Heart right ventricle (tissue), 16 donors: Measurements from ENCODE around the gene PJA1. TPM values are rescaled to one million over a fixed set of nuclear protein-coding genes. Genes with fewer than 3 reads are reported as not detected.

Source experiments
- ATAC-seq, 8 donors: fragments of 200-7000 bp; cut with Tn5 transposase; one replicate each; pipeline ENCODE4 v1.9.1; 2020; ENCODE audit warnings: mild to moderate bottlenecking in 8 of 8, moderate library complexity in 8 of 8, moderate number of reproducible peaks in 1 of 8
- DNase-seq, 2 donors: peaks; one replicate each; pipeline ENCODE4 v3.0.0-alpha.2; 2020
- H3K27ac ChIP-seq, 10 donors: fragments of 200-600 bp; sonication (generic) in 2 of 10; one replicate each; pipeline versions ENCODE4 v1.5.0 to v1.8.0; 2020 to 2022; ENCODE audit warnings: mild to moderate bottlenecking in 3 of 10
- H3K27me3 ChIP-seq, 7 donors: fragments of 200-600 bp; one replicate each; pipeline ENCODE4 v1.8.0; 2021 to 2022; ENCODE audit warnings: mild to moderate bottlenecking in 2 of 7
- H3K36me3 ChIP-seq, 9 donors: fragments of 200-600 bp; sonication (generic) in 1 of 9; one replicate each; pipeline versions ENCODE4 v1.5.0 to v1.8.0; 2020 to 2022; ENCODE audit warnings: mild to moderate bottlenecking in 2 of 9
- H3K4me1 ChIP-seq, 9 donors: fragments of 200-600 bp; sonication (generic) in 1 of 9; one replicate each; pipeline versions ENCODE4 v1.5.0 to v1.8.0; 2020 to 2022; ENCODE audit warnings: mild to moderate bottlenecking in 4 of 9
- H3K4me3 ChIP-seq, 10 donors: fragments of 200-600 bp; sonication (generic) in 2 of 10; one replicate each; pipeline versions ENCODE4 v1.5.0 to v1.8.0; 2020 to 2022; ENCODE audit warnings: mild to moderate bottlenecking in 7 of 10, moderate library complexity in 2 of 10
- H3K9me3 ChIP-seq, 11 donors: fragments of 200-600 bp in 10 of 11; sonication (generic) in 2 of 11; one replicate each; pipeline versions ENCODE4 v1.5.0 to v1.8.0; 2013 to 2022; ENCODE audit warnings: mild to moderate bottlenecking in 2 of 11, control low read depth in 1 of 11, moderate library complexity in 1 of 11
- CTCF ChIP-seq, 9 donors: fragments of 200-600 bp; sonication (generic) in 2 of 9; IDR thresholded peaks; one replicate each; pipeline versions ENCODE4 v1.5.0 to v1.8.0; 2021 to 2022; ENCODE audit warnings: antibody characterized with exemption in 9 of 9, mild to moderate bottlenecking in 5 of 9, moderate library complexity in 1 of 9
- WGBS, 2 donors: extraction: QIAGEN DNeasy Blood & Tissue Kit; methylation state at CpG; one replicate each; pipeline ENCODE4 v1.1.7; 2013; ENCODE audit warnings: inconsistent platforms in 1 of 2; 5-methylcytosine and 5-hydroxymethylcytosine counted together
- intact Hi-C, 10 donors: fragments of 100-400 bp; cut with DNase I; formaldehyde crosslinking; loops; one replicate each; pipeline versions ENCODE4 v1.11.1 to v1.14.2; 2022
- polyA plus RNA-seq, 2 donors: library from polyadenylated mRNA; stranded (reverse); fragments of 200-250 nt; gene quantifications; one replicate each; pipeline ENCODE4 v1.2.3, GENCODE V29; 2013
- total RNA-seq, 10 donors: library from RNA; stranded (reverse); fragmentation: NEBNext Ultra II Directional in 3 of 10; extraction: Animal tissue kit (Norgen Biotek cat#: 25700) in 3 of 10; gene quantifications; one replicate each; pipeline versions ENCODE4 v1.2.1 to v1.2.4, GENCODE V29; 2021 to 2023
- donor health status: Arrhythmogenic right ventricular cardiomyopathy.
- donor health status: ischemic (EF 13 %, LVEDD 7.1; RV severe dilation, severe dysfunction).
- donor health status: healthy with polysubstance abuse.
- donor health status: DM: no; HTN: yes; CAD: no.
- donor health status: DM: no; HTN: no; CAD: no.
- donor health status: ischemic (EF 25% LVEDD 6.9; RV normal size, moderate dysfunction).
- donor health status: ischemic (EF 25% LVEDD 5.7; RV mildly dilated, moderate dysfunction).
- donor health status: healthy.
- donor health status: DM: yes; HTN: yes; CAD: no.
- donor health status: Ischemic cardiomyopathy.
- donor health status: ischemic (EF 35%, LVEDD 5.7; RV mildly dilated, moderate dysfunction).
- donor health status: nonischemic (EF 11% LVEDD 7.7; RV severe dilation, severe dysfunction).
- donor health status: DM: yes; HTN: yes; CAD: no.
- donor health status: PGD.
- donor health status: ischemic (EF 29% LVEDD 5.4; RV normal size, mild dysfunction).
- donor health status: nonischemic (EF 23%, LVEDD 6.1; RV moderate dilation, normal function).

PJA1 gene
- total and polyA plus RNA-seq, 12 donors: 4.5 to 20.2 (median 15.0) TPM

GRCh38 chrX:69117876-69118526, 47.3 kb downstream of the PJA1 start:
- TF ChIP-seq CTCF (IDR thresholded peaks at IDR 0.05): no peak
- intact Hi-C loops: no loop called here
- no peak overlapping the region for H3K4me3 ChIP-seq
- peak in 2 of 8 donors; percentile 23 to 34 for ATAC-seq
- no peak overlapping the region for H3K27ac ChIP-seq
- 51 to 58% methylated on average over 11 of the region's 11 CpGs for WGBS, 2 donors
- H3K9me3 ChIP-seq: no peaks in the 10 kb centered on the region
- DNase-seq: no peak
- no peaks in the 10 kb centered on the region for H3K4me1 ChIP-seq
- no peaks in the 10 kb centered on the region for H3K36me3 ChIP-seq
- peaks cover 0 to 13% (median 0%) of the 10 kb centered on the region in 7 donors for H3K27me3 ChIP-seq

- Histone ChIP-seq H3K9me3 (no peaks in the 10 kb centered on the region), H3K27me3 (peaks cover 0 to 3% (median 0%) of the 10 kb centered on the region in 7 donors), H3K4me3 (no peak overlapping the region), H3K36me3 (no peaks in the 10 kb centered on the region), H3K27ac (no peak overlapping the region), H3K4me1 (no peaks in the 10 kb centered on the region)
- ATAC-seq (no peak), DNase-seq (no peak)
- TF ChIP-seq CTCF (IDR thresholded peaks at IDR 0.05): no peak
- 95 to 98% methylated on average over 6 of the region's 6 CpGs for WGBS, 2 donors
- intact Hi-C loops: no loop called here
Observed at GRCh38 chrX:69116077-69116476, 49.2 kb downstream of the PJA1 start.

GRCh38 chrX:69113723-69114122, 51.5 kb downstream of the PJA1 start:
- no peak for ATAC-seq
- intact Hi-C loops: no loop called here
- H3K4me1 ChIP-seq: no peaks in the 10 kb centered on the region
- no peaks in the 10 kb centered on the region for H3K9me3 ChIP-seq
- H3K4me3 ChIP-seq: no peak overlapping the region
- no peak overlapping the region for H3K27ac ChIP-seq
- TF ChIP-seq CTCF (IDR thresholded peaks at IDR 0.05): no peak
- H3K27me3 ChIP-seq: peaks cover 0 to 19% (median 0%) of the 10 kb centered on the region in 7 donors
- H3K36me3 ChIP-seq: no peaks in the 10 kb centered on the region
- DNase-seq: no peak
